Dedifferentiated amniotic fluid mesenchymal stem cell (primary cell): Measurements from ENCODE around the gene PHACTR3.

ENCODE experiments used
- DNase-seq: peaks from one replicate; pipeline ENCODE4 v3.0.0-alpha.2; 2016; ENCODE audit errors: extremely low spot score

Gene PHACTR3

DNA sequence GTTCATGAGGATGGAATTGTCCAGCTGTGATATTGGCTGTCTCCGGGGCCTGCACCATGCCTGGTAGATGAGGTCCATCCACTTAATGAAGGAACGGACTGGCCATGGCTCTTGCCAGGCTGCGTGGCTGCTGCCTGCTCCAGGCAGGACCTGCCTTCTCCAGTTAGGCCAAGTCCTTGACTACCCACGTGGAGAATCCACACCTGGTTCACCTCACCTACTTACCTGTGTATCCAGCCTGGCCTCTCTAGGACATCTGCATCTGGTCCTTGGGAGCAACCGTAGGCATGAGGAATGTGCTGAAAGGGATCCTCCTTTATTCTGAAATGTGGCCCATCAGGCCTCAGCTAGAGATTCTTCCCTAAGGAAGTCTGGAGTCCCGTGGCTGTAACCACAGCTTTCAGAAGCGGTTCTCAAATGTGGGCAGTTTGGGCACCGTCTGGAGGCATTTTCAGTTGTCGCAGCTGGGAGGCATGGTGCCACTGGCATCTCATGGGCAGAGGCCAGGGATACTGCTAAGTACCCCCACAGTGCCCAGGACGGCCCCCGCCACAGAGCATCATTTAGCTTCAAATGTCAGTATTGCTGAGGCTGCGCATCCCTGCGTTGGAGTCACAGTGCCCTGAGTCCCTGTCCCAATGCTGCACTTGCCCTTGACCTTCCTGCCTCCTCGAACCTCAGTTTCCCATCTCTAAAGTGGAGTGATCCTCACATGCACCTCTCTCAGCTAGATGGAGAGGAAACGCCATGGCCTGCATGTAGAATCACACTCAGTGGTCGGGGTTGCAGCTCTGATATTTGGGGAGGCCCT is 67.5 kb downstream of the PHACTR3 start:
- no peak for DNase-seq

DNA sequence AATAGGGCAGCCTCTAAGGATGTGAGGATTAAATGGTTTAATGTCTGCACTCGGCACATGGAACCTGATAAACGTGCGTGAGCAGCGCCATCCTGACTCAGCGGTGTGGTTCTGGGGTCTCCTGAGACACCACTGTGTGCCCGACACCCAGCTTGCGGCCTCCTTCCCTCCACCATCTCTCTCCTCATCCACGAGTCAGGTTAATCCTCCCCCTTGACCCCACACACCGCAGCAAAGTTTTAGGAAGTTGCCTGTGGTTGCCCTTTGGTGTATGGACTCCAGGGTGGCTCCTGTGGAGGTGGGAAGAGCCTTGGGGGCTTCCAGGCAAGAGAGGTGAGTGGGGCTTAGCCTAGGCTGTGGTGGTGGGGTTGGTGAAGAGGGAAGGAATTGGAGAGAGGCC is 68.2 kb downstream of the PHACTR3 start:
- DNase-seq: no peak

DNA sequence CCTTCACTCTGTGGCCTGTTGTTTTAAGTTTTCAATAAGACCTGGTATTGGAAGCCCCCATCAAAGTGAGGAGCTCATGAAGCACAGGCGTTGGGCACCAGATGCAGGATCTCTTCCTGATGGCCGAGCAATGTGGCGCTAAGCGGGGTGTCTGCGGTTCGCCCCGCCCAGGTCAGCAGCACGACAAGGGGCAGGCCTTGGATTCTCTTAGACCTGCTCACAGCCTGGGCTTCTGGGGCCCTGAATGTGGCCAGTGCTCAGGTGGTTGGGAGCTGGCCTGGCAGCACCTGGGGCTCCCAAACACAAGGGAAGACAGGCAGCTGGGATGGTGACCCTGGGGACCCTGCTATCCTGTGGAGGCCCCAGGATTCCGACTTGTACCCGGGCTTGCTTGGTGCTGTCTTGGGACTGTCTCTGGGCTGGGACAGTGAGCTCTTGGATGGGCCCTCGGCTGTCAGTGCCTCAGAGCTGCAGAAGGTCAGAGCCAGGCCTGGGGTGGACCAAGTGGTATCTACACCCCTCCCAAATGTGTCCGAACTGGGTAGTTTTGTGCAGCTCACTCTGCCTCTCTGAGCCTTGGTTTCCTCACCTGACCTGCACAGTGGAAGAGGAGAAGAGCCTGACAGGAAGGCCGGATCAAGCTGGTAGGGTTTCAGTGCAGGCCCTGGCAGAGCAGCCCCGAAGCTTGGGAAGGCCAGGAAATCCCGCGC is 69.1 kb downstream of the PHACTR3 start:
- DNase-seq: no peak

DNA sequence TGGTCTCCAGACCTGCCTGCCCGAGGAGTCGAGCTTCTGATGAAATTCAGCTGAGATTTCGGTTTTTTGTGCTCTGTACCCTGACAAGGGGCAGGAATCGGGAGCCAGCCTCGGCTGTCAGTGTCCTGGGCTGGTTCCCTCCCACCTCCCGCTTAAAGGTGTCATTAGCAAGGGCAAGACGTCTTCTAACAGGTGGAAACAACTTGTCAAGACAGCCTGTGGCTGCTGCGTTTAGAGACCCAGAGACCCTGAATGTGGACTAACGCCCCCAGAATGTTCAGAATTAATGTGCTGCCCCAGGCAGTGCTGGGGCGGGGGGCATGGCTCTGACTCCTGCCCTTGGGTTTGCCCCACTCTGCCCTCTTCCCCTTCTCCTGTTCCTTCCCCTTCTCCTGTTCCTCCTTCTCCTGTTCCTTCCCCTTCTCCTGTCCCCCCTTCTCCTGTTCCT is 69.7 kb downstream of the PHACTR3 start:
- DNase-seq: no peak

DNA sequence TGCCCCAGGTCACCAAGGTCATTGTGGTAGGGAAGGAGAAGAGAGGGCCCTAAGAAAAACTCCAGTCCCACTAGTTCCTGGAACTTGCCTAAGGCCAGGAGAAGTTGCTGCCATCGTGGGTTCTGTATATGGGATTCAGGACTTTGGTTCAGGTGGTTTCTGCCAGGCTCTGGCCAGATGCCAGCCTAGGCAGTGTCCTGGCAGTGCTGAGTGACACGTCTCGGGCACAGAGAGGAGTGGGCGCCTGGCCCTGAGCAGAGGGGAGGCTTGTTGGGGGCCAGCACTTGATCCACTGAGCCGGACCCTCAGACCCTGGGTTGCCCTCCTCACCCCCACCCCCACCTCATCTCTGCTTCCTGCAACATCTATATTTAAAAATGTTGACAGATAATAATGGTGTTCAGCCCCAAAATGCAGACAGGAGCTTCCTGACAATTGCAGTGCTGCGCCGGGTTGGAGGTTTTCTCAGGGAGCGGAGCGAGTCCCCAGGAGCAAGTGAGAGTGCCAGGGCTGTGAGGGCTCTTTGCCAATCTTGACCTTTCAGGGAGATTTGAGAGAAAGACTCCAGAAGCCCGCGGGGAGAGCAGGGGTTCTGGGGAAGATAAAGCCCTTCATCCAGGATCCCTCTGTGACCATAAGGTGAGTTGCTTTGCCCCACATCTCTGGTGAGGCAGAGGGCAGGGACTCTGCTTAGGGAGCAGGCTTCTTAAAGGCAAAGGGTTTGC is 71.9 kb downstream of the PHACTR3 start:
- no peak for DNase-seq

DNA sequence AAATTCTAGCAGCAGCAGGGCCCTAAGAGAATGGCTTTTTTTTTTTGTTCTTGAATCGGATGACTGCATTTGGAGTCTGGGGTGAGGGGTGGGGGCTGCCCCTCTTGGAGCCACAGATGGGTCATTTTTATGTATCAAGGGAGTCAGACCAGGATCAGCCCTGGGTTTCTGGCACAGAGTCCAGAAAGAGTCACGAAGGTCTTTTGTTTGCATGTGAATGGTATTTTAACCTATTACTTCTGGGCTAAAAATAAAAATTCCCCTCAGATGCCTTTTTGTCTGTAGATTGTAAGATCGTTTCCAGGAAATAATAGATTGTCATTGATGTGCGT is 72.5 kb downstream of the PHACTR3 start:
- DNase-seq: no peak

DNA sequence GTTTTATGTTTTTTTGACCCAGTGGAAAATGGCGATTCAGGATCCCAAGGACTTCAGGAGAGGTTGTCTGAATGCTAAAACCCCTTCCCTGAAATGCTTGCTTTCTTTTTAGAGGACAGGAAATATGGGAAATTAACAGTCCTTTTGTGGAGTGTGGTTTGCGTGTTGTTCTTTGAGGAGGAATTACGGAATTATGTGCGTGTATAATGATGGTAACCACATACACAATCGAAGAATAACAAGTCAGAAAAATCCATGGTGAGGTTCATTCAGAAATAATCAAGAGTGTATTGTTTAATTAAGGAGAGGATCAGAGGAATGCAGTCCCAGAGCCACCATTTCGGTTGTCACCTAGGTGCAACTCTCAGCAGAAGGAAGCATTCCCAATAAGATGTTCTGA is 73.2 kb downstream of the PHACTR3 start:
- DNase-seq: no peak

DNA sequence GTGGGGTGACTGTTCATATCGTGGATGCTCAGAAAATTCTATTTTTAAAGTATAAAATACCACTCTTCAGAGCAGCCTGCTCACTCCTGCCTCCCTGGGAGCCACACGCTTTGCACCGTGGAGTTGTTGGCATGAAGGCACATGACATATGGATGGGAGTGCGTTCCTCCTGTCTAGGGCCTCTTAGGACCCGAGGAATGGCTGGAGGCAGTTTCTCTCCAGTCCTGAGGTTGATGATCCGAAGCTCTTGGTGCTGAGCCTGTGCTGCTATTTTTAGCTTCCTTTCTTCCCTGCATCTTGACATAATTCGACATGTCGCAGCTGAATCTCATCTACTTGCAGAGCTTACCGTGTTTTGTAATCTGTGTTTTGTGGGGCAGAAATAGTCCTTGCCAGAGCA is 73.9 kb downstream of the PHACTR3 start:
- no peak for DNase-seq

DNA sequence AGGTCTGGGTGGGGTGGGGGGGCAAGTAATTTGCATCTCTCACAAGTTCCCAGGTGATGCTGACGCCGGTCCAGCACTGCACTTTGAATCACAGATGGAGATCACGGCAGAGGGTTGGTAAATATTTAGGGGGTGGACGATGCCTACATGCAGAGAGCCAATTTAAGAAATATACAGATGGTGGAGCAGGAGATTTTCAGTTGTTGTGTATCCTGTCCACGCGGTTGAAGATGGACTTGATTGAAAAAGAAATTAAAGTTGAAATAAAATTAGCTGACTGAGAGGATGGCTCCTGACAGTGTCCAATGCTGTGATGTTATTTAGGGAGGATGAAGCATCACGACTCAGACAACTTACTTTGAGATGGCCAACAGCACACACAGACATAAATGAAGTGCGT is 74.6 kb downstream of the PHACTR3 start:
- DNase-seq: no peak

DNA sequence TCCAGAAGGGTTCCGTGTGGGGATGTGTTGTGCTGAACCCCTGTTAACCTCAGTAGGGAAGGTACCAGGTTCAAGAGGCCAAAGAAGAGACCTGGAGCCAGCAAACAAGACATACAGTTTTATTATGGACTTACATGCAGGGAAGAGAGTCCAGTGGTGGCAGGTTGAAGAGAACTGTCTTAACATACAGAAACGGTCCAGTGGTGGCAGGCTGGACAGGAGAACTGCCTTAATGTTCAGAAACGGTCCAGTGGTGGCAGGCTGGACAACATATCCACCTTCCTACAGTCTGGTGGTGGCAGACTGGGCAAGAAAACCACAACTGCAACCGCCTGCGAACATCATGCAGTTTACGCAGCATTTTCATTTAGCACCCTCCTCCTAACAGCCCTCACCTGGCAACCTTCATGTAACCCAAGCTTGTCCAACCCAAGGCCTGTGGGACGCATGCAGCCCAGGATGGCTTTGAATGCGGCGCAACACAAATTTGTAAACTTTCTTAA is 75.9 kb downstream of the PHACTR3 start:
- DNase-seq: no peak

DNA sequence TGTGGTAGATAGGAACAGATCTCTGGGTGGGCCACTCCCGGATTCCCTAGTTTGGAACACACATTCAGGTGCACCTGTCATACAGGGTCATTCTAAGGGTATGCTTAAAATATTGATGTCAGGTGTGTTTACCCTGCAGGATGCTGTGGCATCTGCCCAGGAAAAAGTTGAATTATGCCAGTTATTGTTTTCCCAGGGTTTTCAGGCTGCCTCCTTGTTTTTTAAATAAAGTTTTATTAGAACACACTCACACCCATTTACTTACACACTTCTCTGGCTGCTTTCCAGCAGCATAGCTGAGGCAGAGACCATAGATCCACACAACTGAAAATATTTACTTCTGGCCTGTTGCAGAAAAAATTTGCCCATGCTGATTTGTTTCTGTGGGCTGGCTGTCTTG is 76.5 kb downstream of the PHACTR3 start:
- DNase-seq: no peak

DNA sequence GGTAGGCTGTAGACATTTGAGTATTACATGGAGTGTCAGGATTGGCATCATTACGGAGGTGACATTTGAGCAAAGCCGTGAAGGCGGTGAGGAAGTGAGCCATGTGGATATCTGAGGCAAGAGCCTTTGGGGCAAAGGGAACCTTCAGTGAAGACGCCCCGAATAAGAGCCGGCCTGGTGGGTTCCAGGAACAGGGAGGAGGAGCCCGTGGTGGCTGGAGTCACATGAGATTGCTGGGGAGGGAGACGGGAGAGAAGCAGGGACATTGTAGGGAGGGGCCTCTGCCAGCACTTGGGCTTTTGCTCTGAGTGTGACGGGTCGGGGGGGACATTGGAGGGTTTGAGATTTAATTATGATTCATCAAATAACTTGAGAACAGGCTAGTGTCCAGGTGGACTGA is 78.3 kb downstream of the PHACTR3 start:
- DNase-seq: no peak

DNA sequence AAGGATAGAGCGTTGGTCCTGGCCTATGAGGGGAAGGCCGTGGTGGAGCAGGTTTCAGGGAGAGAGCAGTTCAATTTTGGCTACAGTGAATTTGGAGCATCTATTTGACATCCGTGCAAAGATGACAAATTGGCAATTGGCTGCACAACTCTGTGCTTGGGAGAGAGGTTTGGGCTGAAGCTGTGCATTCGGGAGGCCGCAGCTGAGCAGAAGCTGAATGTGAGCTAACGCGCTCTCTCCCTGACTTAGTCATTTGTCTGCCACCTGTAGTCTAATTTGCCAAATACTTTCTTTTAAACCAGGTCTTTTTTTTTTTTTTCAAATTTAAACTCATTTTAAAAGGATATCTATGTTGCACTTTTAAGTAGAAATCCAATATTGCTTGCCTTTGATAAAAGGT is 78.8 kb downstream of the PHACTR3 start:
- no peak for DNase-seq

DNA sequence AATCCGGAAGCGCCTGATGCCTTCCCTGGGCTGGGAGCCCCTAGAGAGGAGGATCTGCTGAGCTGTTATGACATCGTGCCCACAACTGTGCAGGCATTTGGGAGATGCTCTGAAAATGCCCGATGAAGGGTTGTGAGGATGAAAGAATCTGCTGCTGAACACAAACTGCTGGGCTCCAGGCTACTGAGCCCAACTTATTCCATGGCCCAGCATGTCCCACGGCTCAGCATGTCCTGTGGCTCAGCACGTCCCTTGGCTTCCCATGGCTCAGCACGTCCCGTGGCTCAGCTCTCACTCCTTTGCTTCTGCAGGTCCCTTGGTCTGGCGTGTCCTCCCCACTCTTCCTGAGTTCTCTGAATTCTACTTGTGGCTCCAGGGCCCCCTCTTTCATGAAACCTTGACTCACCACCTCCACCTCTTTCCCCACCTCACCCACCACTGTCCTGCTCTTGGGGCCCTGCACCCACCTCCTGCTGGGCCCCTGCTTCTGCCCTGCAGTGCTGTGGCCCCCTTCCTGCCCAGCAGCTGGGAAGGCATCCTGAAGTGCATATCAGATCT is 80.4 kb downstream of the PHACTR3 start:
- DNase-seq: no peak

DNA sequence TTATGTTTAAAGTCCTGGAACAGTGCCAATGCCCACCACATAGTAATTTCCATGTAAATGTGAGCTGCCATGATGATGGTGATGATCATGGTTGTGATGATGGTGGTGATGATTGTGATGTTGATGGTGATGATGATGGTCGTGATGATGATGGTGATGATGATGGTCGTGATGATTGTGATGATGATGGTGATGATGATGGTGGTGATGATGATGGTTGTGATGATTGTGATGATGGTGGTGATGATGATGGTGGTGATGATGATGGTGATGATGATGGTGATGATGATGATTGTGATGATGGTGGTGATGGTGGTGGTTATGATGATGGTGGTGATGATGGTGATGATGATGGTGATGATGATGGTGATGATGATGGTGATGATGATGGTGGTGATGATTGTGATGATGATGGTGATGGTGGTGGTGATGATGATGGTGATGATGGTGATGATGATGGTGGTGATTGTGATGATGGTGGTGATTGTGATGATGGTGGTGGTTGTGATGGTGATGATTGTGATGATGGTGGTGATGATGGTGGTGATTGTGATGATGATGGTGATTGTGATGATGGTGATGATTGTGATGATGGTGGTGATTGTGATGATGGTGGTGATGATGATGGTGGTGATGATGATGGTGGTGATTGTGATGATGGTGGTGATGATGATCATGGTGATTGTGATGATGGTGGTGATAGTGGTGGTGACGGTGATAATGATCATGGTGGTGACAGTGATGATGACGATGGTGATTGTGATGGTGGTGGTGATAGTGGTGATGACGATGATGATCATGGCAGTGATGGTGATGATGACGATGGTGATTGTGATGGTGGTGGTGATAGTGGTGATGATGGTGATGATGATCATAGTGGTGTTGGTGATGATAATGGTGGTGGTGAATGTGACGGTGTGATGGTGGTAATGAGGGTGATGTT is 82.3 kb downstream of the PHACTR3 start:
- no peak for DNase-seq

DNA sequence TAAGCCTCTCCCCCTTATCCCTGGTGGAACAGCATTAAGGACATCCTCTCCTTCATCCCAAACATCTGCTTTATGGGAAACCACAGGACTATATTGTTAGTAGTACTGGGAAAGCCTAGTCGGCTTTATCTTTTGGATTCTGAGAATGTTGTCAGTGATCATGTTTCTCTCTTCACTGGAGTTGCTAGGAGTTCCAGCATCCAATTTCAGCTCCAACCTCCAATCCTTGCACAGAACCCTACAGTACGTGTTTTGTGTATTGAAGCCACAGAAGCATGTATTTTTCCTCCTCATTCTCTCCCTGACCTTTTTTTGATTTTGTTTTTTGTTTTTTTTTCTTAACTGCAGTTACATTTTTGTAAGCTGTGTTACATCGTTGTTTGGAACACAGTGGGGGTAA is 84.0 kb downstream of the PHACTR3 start:
- DNase-seq: no peak

DNA sequence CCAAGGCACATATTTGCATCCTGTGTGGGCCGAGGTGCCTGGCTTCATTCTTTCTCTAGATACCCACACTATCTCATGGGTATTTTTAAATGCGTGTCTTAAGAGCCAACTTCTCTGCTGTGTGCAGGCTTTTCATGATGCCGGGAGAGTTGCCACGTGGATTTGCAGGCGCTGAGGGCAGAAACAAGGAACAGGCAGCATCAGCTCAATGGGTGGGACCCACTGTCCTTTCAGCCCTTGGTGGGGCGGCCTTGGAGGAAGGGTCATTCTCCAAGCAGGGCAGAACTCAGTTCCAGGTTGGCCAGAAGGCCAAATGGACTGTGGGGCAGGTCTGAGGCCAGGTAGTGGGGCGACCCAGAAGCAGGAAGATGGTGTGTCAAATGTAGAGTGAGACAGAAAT is 84.7 kb downstream of the PHACTR3 start:
- DNase-seq: no peak

DNA sequence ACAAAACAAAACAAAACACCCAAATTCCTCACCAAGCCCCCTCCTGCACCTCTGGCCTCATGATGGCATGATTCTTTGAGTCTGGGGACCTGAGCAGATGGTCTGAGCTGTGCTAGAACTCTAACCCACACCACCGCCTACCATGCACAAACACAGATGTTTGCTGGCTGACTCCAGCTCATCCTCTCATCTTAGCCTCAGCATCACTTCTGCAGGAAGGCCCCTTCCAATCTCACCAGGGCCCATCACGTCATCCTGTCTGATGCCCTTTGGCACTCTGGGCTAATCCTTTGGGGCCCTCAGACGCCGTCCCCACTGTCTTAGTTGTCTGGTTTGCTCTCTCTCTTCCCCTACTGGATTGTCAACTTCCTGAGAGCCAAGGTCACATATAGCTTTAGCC is 85.8 kb downstream of the PHACTR3 start:
- no peak for DNase-seq

DNA sequence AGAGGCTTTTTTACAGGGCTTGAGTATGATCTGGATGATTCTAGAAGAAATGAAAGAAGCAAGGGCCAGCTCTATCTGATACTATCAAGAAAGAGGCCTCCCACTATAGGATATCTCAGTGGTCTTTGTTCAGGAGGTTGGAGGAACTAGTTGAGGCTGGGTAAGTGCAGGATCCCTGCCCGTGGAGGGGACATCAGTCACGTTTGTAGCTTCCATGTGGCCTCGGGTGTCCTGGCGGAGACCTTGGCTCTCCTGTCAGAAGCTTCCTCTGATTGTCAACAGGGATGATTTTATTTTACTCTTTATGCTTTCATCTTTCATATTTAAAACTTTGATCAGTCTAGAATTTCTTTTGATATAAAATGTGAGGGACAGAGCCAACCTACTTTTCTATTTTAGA is 86.6 kb downstream of the PHACTR3 start:
- DNase-seq: no peak

DNA sequence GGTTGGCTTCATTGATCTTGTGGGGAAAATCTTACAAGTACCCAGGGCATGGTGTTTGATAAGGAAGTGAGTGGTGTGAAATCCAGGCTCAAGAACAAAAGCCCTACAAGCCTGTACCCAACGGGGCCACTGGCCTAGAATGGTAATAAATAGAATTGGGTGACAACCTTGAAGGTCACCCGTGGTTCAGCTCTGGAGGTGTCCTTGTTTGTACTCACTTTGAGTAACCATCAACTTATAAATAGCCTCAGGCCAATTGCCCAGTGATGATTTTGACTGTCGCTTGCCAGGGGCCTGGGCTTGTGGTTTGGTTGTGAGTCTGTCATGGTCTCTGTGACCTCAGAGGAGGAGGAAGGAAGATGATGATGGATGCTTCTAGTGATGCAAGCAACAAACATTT is 87.8 kb downstream of the PHACTR3 start:
- no peak for DNase-seq

DNA sequence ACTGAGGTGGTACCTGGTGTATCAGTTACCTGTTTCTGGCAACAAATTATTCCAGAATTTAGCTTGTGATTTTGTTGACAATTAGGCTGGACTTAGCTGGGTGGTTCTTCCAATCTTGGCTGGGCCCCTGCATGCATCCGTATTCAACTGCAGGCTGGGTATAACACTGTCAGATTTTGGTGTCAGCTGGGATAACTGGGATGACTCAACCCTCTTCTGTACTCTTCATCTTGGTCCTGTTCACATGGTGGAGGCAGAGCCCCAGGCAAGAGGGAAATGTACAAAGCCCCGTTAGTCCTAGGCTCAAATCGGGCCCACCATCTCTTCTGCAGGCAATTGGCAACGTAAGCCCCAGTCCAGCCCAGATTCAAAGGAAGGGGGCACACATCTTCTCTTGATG is 89.2 kb downstream of the PHACTR3 start:
- no peak for DNase-seq
